AG04450 (cell line): ENCODE data around the gene UNC5A. TPM values are rescaled to one million over a fixed set of nuclear protein-coding genes. Genes with fewer than 3 reads are reported as not detected.

Experiments used
- CTCF ChIA-PET: fragments of 300-600, 350-600 bp; formaldehyde crosslinking; extraction: SDS; loops from one replicate; lab custom pipeline; 2022; ENCODE audit warnings: antibody characterized with exemption, inconsistent platforms; lab: Charles Lee
- POLR2A ChIA-PET: fragments of 350-600 bp; formaldehyde crosslinking; extraction: SDS; loops from one replicate; lab custom pipeline; 2021; ENCODE audit warnings: antibody characterized with exemption, inconsistent platforms; lab: Yijun Ruan, JAX
- DNase-seq: peaks from one replicate; pipeline ENCODE4 v3.0.0-alpha.2; 2011; ENCODE audit warnings: low read depth, low spot score
- H3K27ac ChIP-seq: one replicate; pipeline ENCODE4 v1.5.1; 2012; ENCODE audit warnings: low read depth, low read length, control low read depth
- H3K27me3 ChIP-seq: one replicate; pipeline ENCODE4 v1.6.0; 2012; ENCODE audit warnings: low read length; ENCODE audit not compliant: control insufficient read depth, insufficient read depth
- H3K4me3 ChIP-seq: 2 replicates; pipeline ENCODE4 v1.5.1; 2011; ENCODE audit warnings: mild to moderate bottlenecking, low read depth, low read length, control low read depth
- H3K9me3 ChIP-seq: 2 replicates; pipeline ENCODE4 v1.5.1; 2012; ENCODE audit warnings: low read length; ENCODE audit not compliant: control insufficient read depth, insufficient read depth
- CTCF ChIP-seq: IDR thresholded peaks from 2 replicates; pipeline ENCODE4 v1.5.1; 2011; ENCODE audit warnings: low read depth, low read length, control low read depth, inconsistent platforms
- polyA plus RNA-seq: library from polyadenylated mRNA; depleted of rRNA; stranded (reverse); fragments of >200 nt; gene quantifications from 2 replicates; pipeline ENCODE4 v1.2.3, GENCODE V29; 2011

UNC5A gene
- polyA plus RNA-seq, 1 experiment: not detected

GRCh38 chr5:176830995-176831423, 20.6 kb downstream of the UNC5A start:
- H3K4me3 ChIP-seq: no peak overlapping the region
- H3K27ac ChIP-seq: no peak overlapping the region
- POLR2A ChIA-PET: no interaction called here
- H3K9me3 ChIP-seq: peaks cover 7% of the 10 kb centered on the region; the same call in 1 of the 2 replicates
- CTCF ChIA-PET: no interaction called here
- peaks cover 4% of the 10 kb centered on the region for H3K27me3 ChIP-seq
- no peak for TF ChIP-seq CTCF
- no peak for DNase-seq

- Histone ChIP-seq H3K9me3 (peaks cover 7% of the 10 kb centered on the region; the same call in 1 of the 2 replicates), H3K27me3 (peaks cover 2% of the 10 kb centered on the region), H3K4me3 (no peak overlapping the region), H3K27ac (no peak overlapping the region)
- TF ChIP-seq CTCF: no peak
- POLR2A ChIA-PET: no interaction called here
- DNase-seq: no peak
- CTCF ChIA-PET: no interaction called here
Observed at GRCh38 chr5:176831425-176831824, 21.1 kb downstream of the UNC5A start.

GRCh38 chr5:176832162-176832561, 21.8 kb downstream of the UNC5A start:
- ChIA-PET CTCF (no interaction called here), POLR2A (no interaction called here)
- Histone ChIP-seq H3K4me3 (no peak overlapping the region), H3K9me3 (peaks cover 7% of the 10 kb centered on the region; the same call in 1 of the 2 replicates), H3K27ac (no peak overlapping the region), H3K27me3 (peaks cover 2% of the 10 kb centered on the region)
- DNase-seq: no peak
- TF ChIP-seq CTCF: no peak

GRCh38 chr5:176833286-176833685, 22.9 kb downstream of the UNC5A start:
- peaks cover 2% of the 10 kb centered on the region for H3K27me3 ChIP-seq
- H3K4me3 ChIP-seq: no peak overlapping the region
- no peak overlapping the region for H3K27ac ChIP-seq
- CTCF ChIA-PET: no interaction called here
- TF ChIP-seq CTCF: no peak
- DNase-seq: no peak
- POLR2A ChIA-PET: no interaction called here
- H3K9me3 ChIP-seq: peaks cover 7% of the 10 kb centered on the region; the same call in 1 of the 2 replicates

- no peak for DNase-seq
- POLR2A ChIA-PET: no interaction called here
- Histone ChIP-seq H3K27ac (no peak overlapping the region), H3K9me3 (no peaks in the 10 kb centered on the region; the same call in 1 of the 2 replicates), H3K4me3 (no peak overlapping the region), H3K27me3 (peaks cover 10% of the 10 kb centered on the region)
- CTCF ChIA-PET: interaction anchor here (0.8 kb wide), 1 partner anchor 175 kb away, joined by 4 read pairs; no protein-coding TSS in a partner anchor
- TF ChIP-seq CTCF: no peak
Observed at GRCh38 chr5:176835918-176836317, 25.6 kb downstream of the UNC5A start.
